GM18499 (cell line): ENCODE measurements around the gene NUP85.
"Not testable (repeated sequence)": the region's sequence is repeated elsewhere in the genome, so short reads cannot be mapped to it uniquely, and the experiment has no call there.

Source experiments
- ATAC-seq: cut with Tn5 transposase; IDR thresholded peaks from one replicate; pipeline ENCODE4 v1.9.1; 2021; ENCODE audit warnings: moderate number of reproducible peaks; ENCODE audit not compliant: insufficient read depth, unreplicated experiment

The NUP85 gene

DNA sequence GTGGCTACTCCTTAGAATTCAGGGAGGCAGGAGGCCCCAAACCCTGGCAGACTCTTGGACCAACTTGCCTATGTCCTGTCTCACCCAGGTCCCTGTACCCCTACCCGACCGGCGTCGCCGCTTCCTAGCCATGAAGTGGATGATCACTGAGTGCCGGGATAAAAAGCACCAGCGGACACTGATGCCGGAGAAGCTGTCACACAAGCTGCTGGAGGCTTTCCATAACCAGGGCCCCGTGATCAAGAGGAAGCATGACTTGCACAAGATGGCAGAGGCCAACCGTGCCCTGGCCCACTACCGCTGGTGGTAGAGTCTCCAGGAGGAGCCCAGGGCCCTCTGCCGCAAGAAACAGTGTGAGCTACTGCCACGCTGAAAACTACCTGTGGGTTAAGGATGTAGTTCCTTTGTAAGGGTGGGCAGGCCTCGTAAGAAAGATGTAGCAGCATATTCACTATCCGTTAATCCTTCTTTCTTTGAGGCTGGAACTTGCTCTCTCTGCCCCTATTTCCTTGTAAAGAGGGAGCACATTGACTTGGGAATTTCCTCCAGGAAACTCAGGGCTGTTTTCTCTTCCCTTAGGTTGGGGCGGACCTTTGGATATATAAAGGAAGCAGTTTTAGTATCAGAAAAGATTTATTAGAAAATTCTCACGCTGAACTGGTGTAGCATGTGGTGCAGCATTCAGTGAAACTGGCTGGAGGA is 60.3 kb downstream of the NUP85 start:
- no peak for ATAC-seq

- ATAC-seq, result no peak
Observed at GRCh38 chr17:75266316-75267152, 61.1 kb downstream of the NUP85 start.

GRCh38 chr17:75267153-75267410 is 61.6 kb downstream of the NUP85 start:
- ATAC-seq, result no peak

GRCh38 chr17:75267411-75268232 is 62.1 kb downstream of the NUP85 start:
- no peak for ATAC-seq

DNA sequence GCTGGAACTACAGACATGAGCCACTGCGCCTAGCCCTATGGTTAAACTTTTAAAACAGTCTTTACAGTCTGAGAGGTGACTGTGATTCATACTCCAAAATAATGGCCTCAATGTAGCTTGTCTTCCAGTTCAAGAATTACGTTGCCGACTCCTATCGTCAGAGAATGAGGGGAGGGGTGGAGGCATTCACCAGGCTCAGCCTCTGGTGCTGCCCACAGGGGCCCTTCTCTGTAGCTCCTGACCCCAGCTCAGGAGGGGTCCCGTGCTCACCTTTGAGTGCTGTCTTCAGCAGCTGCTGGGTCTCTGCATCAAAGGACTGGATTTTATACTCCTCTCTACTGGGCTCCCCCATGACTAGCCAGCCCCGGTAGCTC is 64.4 kb downstream of the NUP85 start:
- no peak for ATAC-seq

GRCh38 chr17:75270218-75270965 is 64.9 kb downstream of the NUP85 start:
- ATAC-seq, result no peak

DNA sequence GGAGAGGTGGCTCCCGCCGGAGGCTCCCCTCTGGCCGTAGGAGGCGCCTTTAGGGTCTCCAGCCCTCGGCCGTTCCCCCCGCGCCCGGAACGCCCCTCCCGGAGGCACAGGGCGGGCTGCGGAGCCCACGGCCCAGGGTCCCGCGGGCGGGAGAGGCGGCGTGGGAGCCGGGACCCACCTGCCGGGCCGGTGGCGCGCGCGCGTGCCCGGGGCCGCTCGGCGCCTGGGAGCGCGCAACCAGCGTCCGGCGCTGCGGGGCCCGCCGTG is 65.4 kb downstream of the NUP85 start, which contains the start of gene MIF4GD:
Gene MIF4GD, minus strand, starts transcription at position 266 of the 267 bp plus-strand sequence. CDS start 1,036 bp downstream, outside the sequence.
- ATAC-seq, result no peak

DNA sequence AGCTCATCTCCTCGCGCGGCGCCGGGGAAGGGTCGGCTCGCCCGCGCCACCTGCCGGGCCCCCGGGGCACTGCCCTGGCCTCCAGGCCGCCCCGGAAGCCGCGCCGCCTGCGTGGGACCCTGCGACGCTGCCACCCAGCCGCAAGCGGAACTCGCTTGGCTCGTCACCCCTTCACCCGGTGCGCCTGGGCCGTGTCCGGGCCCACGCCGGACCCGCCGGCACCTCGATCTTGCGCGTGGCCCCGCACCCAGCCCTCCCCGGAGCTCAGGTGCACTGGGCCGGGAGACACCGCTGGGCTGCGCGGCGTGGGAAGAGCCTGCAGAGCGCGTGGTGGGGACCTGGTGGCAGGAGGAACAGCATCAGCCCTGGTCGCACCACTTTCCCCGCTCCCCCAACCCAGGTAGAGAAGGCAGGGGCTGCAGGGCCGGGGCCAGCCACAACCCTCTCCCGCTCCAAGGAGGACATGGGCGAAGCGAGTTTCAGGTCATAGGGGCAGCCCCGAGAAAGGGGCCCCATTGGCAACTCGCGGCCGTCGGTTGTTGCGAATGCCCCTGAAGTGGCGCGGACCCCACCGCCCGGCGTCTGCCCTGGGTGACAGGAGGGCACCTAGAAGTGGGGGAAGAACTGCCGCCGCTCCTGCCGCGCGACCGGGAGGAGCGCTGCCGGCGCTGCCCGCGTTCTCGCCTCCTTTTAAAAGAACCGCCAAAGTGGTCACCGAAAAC is 65.9 kb downstream of the NUP85 start:
- ATAC-seq, result no peak

- ATAC-seq, result no peak
Observed at GRCh38 chr17:75271955-75272847, 66.7 kb downstream of the NUP85 start.

- ATAC-seq, result no peak
Observed at GRCh38 chr17:75272848-75273184, 67.3 kb downstream of the NUP85 start.

GRCh38 chr17:75273977-75274708 is 68.7 kb downstream of the NUP85 start:
- no peak for ATAC-seq

DNA sequence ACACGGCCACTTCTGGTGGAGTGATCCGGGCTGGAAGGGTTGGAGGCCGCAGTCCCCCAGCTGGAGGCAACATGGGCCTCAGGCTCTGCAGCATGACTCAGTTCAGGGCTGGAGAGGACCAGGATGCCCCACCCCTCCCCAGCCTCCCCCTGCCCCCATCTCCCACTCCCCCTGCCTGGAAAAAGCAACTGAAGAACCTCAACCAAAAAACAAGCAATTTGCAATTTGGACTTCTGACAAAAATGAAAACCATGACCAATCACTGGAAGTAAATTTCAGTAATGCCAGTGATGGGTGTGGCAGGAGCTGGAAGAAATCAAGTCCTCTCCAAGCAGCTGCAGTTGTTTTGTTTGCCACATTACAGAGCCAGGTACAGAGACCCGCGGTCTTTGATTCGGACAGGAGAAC is 72.2 kb downstream of the NUP85 start:
- no peak for ATAC-seq

DNA sequence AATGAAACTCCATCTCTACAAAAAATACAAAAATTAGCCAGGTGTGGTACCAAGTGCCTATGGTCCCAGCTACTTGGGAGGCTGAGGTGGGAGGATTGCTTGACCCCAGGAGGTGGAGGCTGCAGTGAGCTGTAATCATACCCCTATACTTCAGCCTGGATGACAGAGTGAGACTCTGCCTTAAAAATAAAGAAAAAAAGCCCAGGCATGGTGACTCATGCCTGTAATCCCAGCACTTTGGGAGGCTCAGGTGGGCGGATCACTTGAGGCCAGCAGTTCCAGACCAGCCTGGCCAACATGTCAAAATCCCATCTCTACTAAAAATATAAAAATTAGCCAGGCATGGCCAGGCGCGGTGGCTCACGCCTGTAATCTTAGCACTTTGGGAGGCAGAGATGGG is 74.7 kb downstream of the NUP85 start:
- not testable (repeated sequence) for ATAC-seq

DNA sequence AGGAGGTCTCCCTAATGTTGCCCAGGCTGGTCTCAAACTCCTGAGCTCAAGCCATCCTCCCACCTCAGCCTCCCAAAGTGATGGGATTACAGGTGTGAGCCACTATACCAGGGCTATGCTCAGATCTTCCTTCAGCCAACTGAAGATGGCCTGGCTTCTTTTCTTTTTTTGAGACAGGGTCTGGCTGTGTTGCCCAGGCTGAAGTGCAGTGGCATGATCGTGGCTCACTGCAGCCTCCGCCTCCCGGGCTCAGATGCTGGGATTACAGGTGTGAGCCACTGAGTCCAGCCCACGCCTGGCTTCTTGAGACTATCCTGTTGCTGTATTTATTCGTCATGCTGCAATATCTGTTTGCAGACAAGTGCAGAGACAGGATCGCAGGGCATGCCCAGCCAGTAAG is 79.6 kb downstream of the NUP85 start:
- no peak for ATAC-seq
